Upper lobe of right lung (tissue), 1 donor: ENCODE data around the gene DIRAS2. TPM values are rescaled to one million over a fixed set of nuclear protein-coding genes. Genes with fewer than 3 reads are reported as not detected.

Source experiments
- ATAC-seq: fragments of 200-7000 bp; cut with Tn5 transposase; one replicate; pipeline ENCODE4 v1.9.1; 2020; ENCODE audit warnings: mild to moderate bottlenecking, moderate library complexity
- DNase-seq: peaks from one replicate; pipeline ENCODE4 v3.0.0-alpha.2; 2020
- H3K27ac ChIP-seq: fragments of 200-600 bp; one replicate; pipeline ENCODE4 v1.8.0; 2022
- H3K27me3 ChIP-seq: fragments of 200-600 bp; one replicate; pipeline ENCODE4 v1.8.0; 2022; ENCODE audit warnings: mild to moderate bottlenecking
- H3K36me3 ChIP-seq: fragments of 200-600 bp; one replicate; pipeline ENCODE4 v1.8.0; 2022
- H3K4me1 ChIP-seq: fragments of 200-600 bp; one replicate; pipeline ENCODE4 v1.8.0; 2022
- H3K4me3 ChIP-seq: fragments of 200-600 bp; one replicate; pipeline ENCODE4 v1.8.0; 2022; ENCODE audit warnings: mild to moderate bottlenecking
- H3K9me3 ChIP-seq: fragments of 200-600 bp; one replicate; pipeline ENCODE4 v1.8.0; 2022
- CTCF ChIP-seq: fragments of 200-600 bp; IDR thresholded peaks from one replicate; pipeline ENCODE4 v1.8.0; 2022; ENCODE audit warnings: antibody characterized with exemption
- intact Hi-C: fragments of 100-400 bp; cut with DNase I; formaldehyde crosslinking; loops from one replicate; pipeline ENCODE4 v1.11.0; 2022
- total RNA-seq: library from RNA; stranded (reverse); fragmentation: NEBNext Ultra II Directional; extraction: Animal tissue kit (Norgen Biotek cat#: 25700); gene quantifications from one replicate; pipeline ENCODE4 v1.2.1, GENCODE V29; 2021
- donor health status: DM: no; HTN: yes; CAD: no; lungs with severe emphysema.

The DIRAS2 gene
- total RNA-seq, 1 donor from 2014 or later: not detected

GRCh38 chr9:90568667-90569066, 74.0 kb downstream of the DIRAS2 start:
- Histone ChIP-seq H3K27ac (no peak overlapping the region), H3K9me3 (no peaks in the 10 kb centered on the region), H3K27me3 (no peaks in the 10 kb centered on the region), H3K36me3 (no peaks in the 10 kb centered on the region), H3K4me3 (no peak overlapping the region), H3K4me1 (no peaks in the 10 kb centered on the region)
- intact Hi-C loops: no loop called here
- ATAC-seq (no peak), DNase-seq (no peak)
- no peak for TF ChIP-seq CTCF

- intact Hi-C loops: no loop called here
- no peak overlapping the region for H3K27ac ChIP-seq
- H3K27me3 ChIP-seq: no peaks in the 10 kb centered on the region
- H3K36me3 ChIP-seq: no peaks in the 10 kb centered on the region
- H3K4me3 ChIP-seq: no peak overlapping the region
- no peaks in the 10 kb centered on the region for H3K4me1 ChIP-seq
- H3K9me3 ChIP-seq: no peaks in the 10 kb centered on the region
- DNase-seq (no peak), ATAC-seq (no peak)
- no peak for TF ChIP-seq CTCF
Measured at GRCh38 chr9:90562229-90562628, 80.4 kb downstream of the DIRAS2 start.

Other genes starting within 250 kb of the DIRAS2 start
- gene SYK, start 159.0 kb upstream of the DIRAS2 start, total RNA-seq: 63.8 TPM